ENCODE results near the gene GPRIN1.
"Not testable (repeated sequence)": the region's sequence is repeated elsewhere in the genome, so short reads cannot be mapped to it uniquely, and the experiment has no call there.

The GPRIN1 gene

GRCh38 chr5:176621661-176622079, 11.7 kb upstream of the GPRIN1 start:
- DNase-seq: no peak

GRCh38 chr5:176620333-176620981, 10.5 kb upstream of the GPRIN1 start:
- no peak for DNase-seq

GRCh38 chr5:176619569-176620332, 9.8 kb upstream of the GPRIN1 start:
- no peak for DNase-seq

GRCh38 chr5:176619203-176619568, 9.2 kb upstream of the GPRIN1 start:
- no peak for DNase-seq

- no peak for DNase-seq
Measured at GRCh38 chr5:176618783-176619182, 8.8 kb upstream of the GPRIN1 start.

- no peak for DNase-seq
Measured at GRCh38 chr5:176616511-176616910, 6.6 kb upstream of the GPRIN1 start.

GRCh38 chr5:176614805-176615478, 5.0 kb upstream of the GPRIN1 start:
- DNase-seq: no peak

- DNase-seq: no peak
Measured at GRCh38 chr5:176612855-176613254, 2.9 kb upstream of the GPRIN1 start.

- DNase-seq: no peak
Measured at GRCh38 chr5:176612008-176612407, 2.1 kb upstream of the GPRIN1 start.

- no peak for DNase-seq
Measured at GRCh38 chr5:176611435-176611834, 1.5 kb upstream of the GPRIN1 start.

GRCh38 chr5:176610435-176610773, 448 bp upstream of the GPRIN1 start:
- no peak for DNase-seq

GRCh38 chr5:176608937-176609723, 826 bp downstream of the GPRIN1 start:
- no peak for DNase-seq

GRCh38 chr5:176608142-176608705, 1.7 kb downstream of the GPRIN1 start:
- no peak for DNase-seq

GRCh38 chr5:176606875-176607274, 3.1 kb downstream of the GPRIN1 start:
- DNase-seq: no peak

- no peak for DNase-seq
Measured at GRCh38 chr5:176606032-176606431, 3.9 kb downstream of the GPRIN1 start.

GRCh38 chr5:176603091-176603490, 6.9 kb downstream of the GPRIN1 start:
- no peak for DNase-seq

GRCh38 chr5:176601901-176602482, 8.0 kb downstream of the GPRIN1 start:
- DNase-seq: no peak

- not testable (repeated sequence) for DNase-seq
Measured at GRCh38 chr5:176599749-176600430, 10.1 kb downstream of the GPRIN1 start.

GRCh38 chr5:176597417-176598389, 12.3 kb downstream of the GPRIN1 start:
- no peak for DNase-seq

- DNase-seq: no peak
Measured at GRCh38 chr5:176596689-176597416, 13.1 kb downstream of the GPRIN1 start.

Measured in NCI-H2029 treated with DMSO at 0.1 percent for 48 hours (cell line).